Measurements from ENCODE around the gene ATP5MG.

DNA sequence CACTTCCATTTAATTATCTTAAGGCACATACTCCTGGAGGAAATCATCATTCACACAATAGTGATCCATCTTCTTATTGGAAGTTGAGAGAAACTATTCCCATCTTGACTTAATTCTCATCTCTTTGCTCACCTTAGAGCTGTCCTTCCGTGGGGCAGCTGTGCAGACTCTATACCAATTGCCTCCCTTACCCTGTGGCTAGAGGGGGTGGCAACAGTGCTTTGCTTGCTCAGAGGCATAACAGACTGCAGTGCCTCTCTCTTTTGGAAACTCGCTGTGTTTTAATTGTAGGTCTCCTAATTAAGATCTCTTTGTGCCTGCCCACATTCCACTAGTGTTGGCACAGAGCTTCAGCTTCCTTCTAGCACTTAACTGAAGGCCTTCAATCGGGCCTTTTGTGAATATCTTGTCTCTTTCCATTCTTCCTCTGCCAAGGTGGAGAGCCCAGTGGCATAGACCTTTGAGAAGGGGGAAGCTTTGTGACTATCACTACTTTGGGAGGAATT is 40.4 kb downstream of the ATP5MG start:
- TF ChIP-seq, protein P1, sequence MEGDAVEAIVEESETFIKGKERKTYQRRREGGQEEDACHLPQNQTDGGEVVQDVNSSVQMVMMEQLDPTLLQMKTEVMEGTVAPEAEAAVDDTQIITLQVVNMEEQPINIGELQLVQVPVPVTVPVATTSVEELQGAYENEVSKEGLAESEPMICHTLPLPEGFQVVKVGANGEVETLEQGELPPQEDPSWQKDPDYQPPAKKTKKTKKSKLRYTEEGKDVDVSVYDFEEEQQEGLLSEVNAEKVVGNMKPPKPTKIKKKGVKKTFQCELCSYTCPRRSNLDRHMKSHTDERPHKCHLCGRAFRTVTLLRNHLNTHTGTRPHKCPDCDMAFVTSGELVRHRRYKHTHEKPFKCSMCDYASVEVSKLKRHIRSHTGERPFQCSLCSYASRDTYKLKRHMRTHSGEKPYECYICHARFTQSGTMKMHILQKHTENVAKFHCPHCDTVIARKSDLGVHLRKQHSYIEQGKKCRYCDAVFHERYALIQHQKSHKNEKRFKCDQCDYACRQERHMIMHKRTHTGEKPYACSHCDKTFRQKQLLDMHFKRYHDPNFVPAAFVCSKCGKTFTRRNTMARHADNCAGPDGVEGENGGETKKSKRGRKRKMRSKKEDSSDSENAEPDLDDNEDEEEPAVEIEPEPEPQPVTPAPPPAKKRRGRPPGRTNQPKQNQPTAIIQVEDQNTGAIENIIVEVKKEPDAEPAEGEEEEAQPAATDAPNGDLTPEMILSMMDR (IDR thresholded peaks at IDR 0.05; ENCODE audit: control extremely low read depth in 1 of 3, insufficient read depth in 1 of 3, low read depth in 1 of 3, low read length in 3 of 3): peak in 1 of 3 experiments; percentile 2; a peak in 1 of 4 replicates
- TF ChIP-seq PHF8 (conservative IDR thresholded peaks at IDR 0.05; ENCODE audit: low read depth, low read length): no peak
- TF ChIP-seq EP300 (IDR thresholded peaks at IDR 0.05; ENCODE audit: borderline replicate concordance in 1 of 2, low read depth in 2 of 2, low read length in 2 of 2): no peak
- TF ChIP-seq BACH1 (IDR thresholded peaks at IDR 0.05; ENCODE audit: low read length): no peak
- TF ChIP-seq YY1 (IDR thresholded peaks at IDR 0.05; ENCODE audit: low read depth, low read length): no peak
- no peak for TF ChIP-seq POLR2A (IDR thresholded peaks at IDR 0.05; ENCODE audit: control extremely low read depth in 1 of 2, low read depth in 2 of 2, low read length in 2 of 2)
- TF ChIP-seq POLR2AphosphoS5 (IDR thresholded peaks at IDR 0.05; ENCODE audit: low read depth, low read length): no peak
- no peak for TF ChIP-seq HDAC2 (IDR thresholded peaks at IDR 0.05; ENCODE audit: borderline replicate concordance in 1 of 2, low read depth in 2 of 2, low read length in 2 of 2)
- no peak for TF ChIP-seq KDM5A (IDR thresholded peaks at IDR 0.05; ENCODE audit: low read length)
- no peak for TF ChIP-seq EGR1 (IDR thresholded peaks at IDR 0.05; ENCODE audit: borderline replicate concordance, low read depth, low read length)
- TF ChIP-seq RFX5 (IDR thresholded peaks at IDR 0.05; ENCODE audit: borderline replicate concordance, low read depth, low read length): no peak
- TF ChIP-seq CHD1 (IDR thresholded peaks at IDR 0.05; ENCODE audit: low read depth, low read length): no peak
- no peak for TF ChIP-seq TCF12 (IDR thresholded peaks at IDR 0.05; ENCODE audit: low read depth, low read length)
- TF ChIP-seq, protein P2, sequence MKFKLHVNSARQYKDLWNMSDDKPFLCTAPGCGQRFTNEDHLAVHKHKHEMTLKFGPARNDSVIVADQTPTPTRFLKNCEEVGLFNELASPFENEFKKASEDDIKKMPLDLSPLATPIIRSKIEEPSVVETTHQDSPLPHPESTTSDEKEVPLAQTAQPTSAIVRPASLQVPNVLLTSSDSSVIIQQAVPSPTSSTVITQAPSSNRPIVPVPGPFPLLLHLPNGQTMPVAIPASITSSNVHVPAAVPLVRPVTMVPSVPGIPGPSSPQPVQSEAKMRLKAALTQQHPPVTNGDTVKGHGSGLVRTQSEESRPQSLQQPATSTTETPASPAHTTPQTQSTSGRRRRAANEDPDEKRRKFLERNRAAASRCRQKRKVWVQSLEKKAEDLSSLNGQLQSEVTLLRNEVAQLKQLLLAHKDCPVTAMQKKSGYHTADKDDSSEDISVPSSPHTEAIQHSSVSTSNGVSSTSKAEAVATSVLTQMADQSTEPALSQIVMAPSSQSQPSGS (IDR thresholded peaks at IDR 0.05; ENCODE audit: low read length): no peak
